Heart left ventricle (tissue), 16 donors: ENCODE results near the gene MPZL3. TPM values are rescaled to one million over a fixed set of nuclear protein-coding genes. Genes with fewer than 3 reads are reported as not detected.

Experiments used
- ATAC-seq, 4 donors: fragments of 200-7000 bp; cut with Tn5 transposase; one replicate each; pipeline ENCODE4 v1.9.1; 2020 to 2022; ENCODE audit warnings: moderate library complexity in 4 of 4, mild to moderate bottlenecking in 3 of 4, moderate number of reproducible peaks in 1 of 4
- DNase-seq, 5 donors: peaks; one replicate each; pipeline ENCODE4 v3.0.0-alpha.2; 2020
- H3K27ac ChIP-seq, 12 donors: fragments of 200-600 bp; sonication (generic) in 4 of 12; one replicate each; pipeline versions ENCODE4 v1.5.0 to v1.8.0; 2016 to 2022; ENCODE audit warnings: mild to moderate bottlenecking in 2 of 12
- H3K27me3 ChIP-seq, 9 donors: fragments of 200-600 bp; sonication (generic) in 2 of 9; one replicate each; pipeline versions ENCODE4 v1.5.1 to v1.8.0; 2016 to 2022; ENCODE audit warnings: mild to moderate bottlenecking in 3 of 9
- H3K36me3 ChIP-seq, 9 donors: fragments of 200-600 bp; sonication (generic) in 2 of 9; one replicate each; pipeline versions ENCODE4 v1.5.0 to v1.8.0; 2018 to 2022; ENCODE audit warnings: mild to moderate bottlenecking in 2 of 9
- H3K4me1 ChIP-seq, 12 donors: fragments of 200-600 bp; sonication (generic) in 4 of 12; one replicate each; pipeline versions ENCODE4 v1.5.0 to v1.8.0; 2016 to 2022; ENCODE audit warnings: mild to moderate bottlenecking in 3 of 12
- H3K4me3 ChIP-seq, 12 donors: fragments of 200-600 bp; sonication (generic) in 4 of 12; one replicate each; pipeline versions ENCODE4 v1.5.0 to v1.8.0; 2017 to 2022; ENCODE audit warnings: mild to moderate bottlenecking in 9 of 12, moderate library complexity in 4 of 12
- H3K9me3 ChIP-seq, 12 donors: fragments of 200-600 bp; sonication (generic) in 4 of 12; one replicate each; pipeline versions ENCODE4 v1.5.0 to v1.8.0; 2016 to 2022; ENCODE audit warnings: mild to moderate bottlenecking in 1 of 12
- POLR2A ChIP-seq, 2 donors: fragments of 450-650 bp; IDR thresholded peaks; one replicate each; pipeline ENCODE4 v1.6.1; 2017; ENCODE audit warnings: antibody characterized with exemption in 2 of 2, mild to moderate bottlenecking in 2 of 2, moderate library complexity in 2 of 2
- WGBS, 4 donors: extraction: QIAGEN DNeasy Blood & Tissue Kit in 2 of 4; methylation state at CpG; one replicate each; pipeline versions ENCODE4 v1.1.5 to v1.1.7; 2013 to 2018; 5-methylcytosine and 5-hydroxymethylcytosine counted together
- intact Hi-C, 10 donors: fragments of 100-400 bp; cut with DNase I; formaldehyde crosslinking; loops; one replicate each; pipeline versions ENCODE4 v1.11.1 to v1.14.2; 2022
- polyA plus RNA-seq, 2 donors: library from polyadenylated mRNA; stranded (reverse); fragments of 200-250 nt; gene quantifications; one replicate each; pipeline ENCODE4 v1.2.3, GENCODE V29; 2013
- total RNA-seq, 9 donors: library from RNA; depleted of rRNA in 2 of 9; stranded (reverse); fragments of >200 nt in 2 of 9; fragmentation: NEBNext Ultra II Directional in 3 of 9; extraction: Animal tissue kit (Norgen Biotek cat#: 25700) in 3 of 9; gene quantifications; one replicate each; pipeline versions ENCODE4 v1.1.0 to v1.2.4, GENCODE V29; 2016 to 2023
- TF ChIP-seq, protein P1 (sequence below), 12 donors: fragments of 200-600 bp; sonication (generic) in 4 of 12; IDR thresholded peaks; one replicate each; pipeline versions ENCODE4 v1.5.0 to v1.8.0; 2018 to 2022; ENCODE audit warnings: antibody characterized with exemption in 12 of 12, mild to moderate bottlenecking in 5 of 12
- donor health status: ischemic (EF 13 %, LVEDD 7.1; RV severe dilation, severe dysfunction).
- donor health status: healthy with polysubstance abuse.
- donor health status: DM: no; HTN: yes; CAD: no.
- donor health status: DM: no; HTN: no; CAD: no.
- donor health status: ischemic (EF 25% LVEDD 6.9; RV normal size, moderate dysfunction).
- donor health status: ischemic (EF 25% LVEDD 5.7; RV mildly dilated, moderate dysfunction).
- donor health status: healthy.
- donor health status: DM: yes; HTN: yes; CAD: no.
- donor health status: ischemic (EF 35%, LVEDD 5.7; RV mildly dilated, moderate dysfunction).
- donor health status: nonischemic (EF 11% LVEDD 7.7; RV severe dilation, severe dysfunction).
- donor health status: DM: yes; HTN: yes; CAD: no.
- donor health status: PGD.
- donor health status: ischemic (EF 29% LVEDD 5.4; RV normal size, mild dysfunction).
- donor health status: nonischemic (EF 23%, LVEDD 6.1; RV moderate dilation, normal function).

The MPZL3 gene
- total and polyA plus RNA-seq, 11 donors, result 1.3 to 6.2 (median 3.3) TPM

- Histone ChIP-seq H3K4me3 (no peak overlapping the region), H3K9me3 (no peaks in the 10 kb centered on the region), H3K4me1 (peaks cover 0 to 16% (median 0%) of the 10 kb centered on the region in 12 donors), H3K27ac (peak overlapping the region in 1 of 12 donors; percentile 50), H3K27me3 (peaks cover 0 to 4% (median 0%) of the 10 kb centered on the region in 9 donors), H3K36me3 (no peaks in the 10 kb centered on the region)
- TF ChIP-seq, protein P1, sequence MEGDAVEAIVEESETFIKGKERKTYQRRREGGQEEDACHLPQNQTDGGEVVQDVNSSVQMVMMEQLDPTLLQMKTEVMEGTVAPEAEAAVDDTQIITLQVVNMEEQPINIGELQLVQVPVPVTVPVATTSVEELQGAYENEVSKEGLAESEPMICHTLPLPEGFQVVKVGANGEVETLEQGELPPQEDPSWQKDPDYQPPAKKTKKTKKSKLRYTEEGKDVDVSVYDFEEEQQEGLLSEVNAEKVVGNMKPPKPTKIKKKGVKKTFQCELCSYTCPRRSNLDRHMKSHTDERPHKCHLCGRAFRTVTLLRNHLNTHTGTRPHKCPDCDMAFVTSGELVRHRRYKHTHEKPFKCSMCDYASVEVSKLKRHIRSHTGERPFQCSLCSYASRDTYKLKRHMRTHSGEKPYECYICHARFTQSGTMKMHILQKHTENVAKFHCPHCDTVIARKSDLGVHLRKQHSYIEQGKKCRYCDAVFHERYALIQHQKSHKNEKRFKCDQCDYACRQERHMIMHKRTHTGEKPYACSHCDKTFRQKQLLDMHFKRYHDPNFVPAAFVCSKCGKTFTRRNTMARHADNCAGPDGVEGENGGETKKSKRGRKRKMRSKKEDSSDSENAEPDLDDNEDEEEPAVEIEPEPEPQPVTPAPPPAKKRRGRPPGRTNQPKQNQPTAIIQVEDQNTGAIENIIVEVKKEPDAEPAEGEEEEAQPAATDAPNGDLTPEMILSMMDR (IDR thresholded peaks at IDR 0.05), result no peak
- TF ChIP-seq POLR2A (IDR thresholded peaks at IDR 0.05), result no peak
- 85 to 100% (median 93%) methylated on average over 1 of the region's 1 CpG for WGBS, 4 donors
- no peak for ATAC-seq
- intact Hi-C loops, result no loop called here
- no peak for DNase-seq
Measured at GRCh38 chr11:118276422-118276821, 24.3 kb upstream of the MPZL3 start.

DNA sequence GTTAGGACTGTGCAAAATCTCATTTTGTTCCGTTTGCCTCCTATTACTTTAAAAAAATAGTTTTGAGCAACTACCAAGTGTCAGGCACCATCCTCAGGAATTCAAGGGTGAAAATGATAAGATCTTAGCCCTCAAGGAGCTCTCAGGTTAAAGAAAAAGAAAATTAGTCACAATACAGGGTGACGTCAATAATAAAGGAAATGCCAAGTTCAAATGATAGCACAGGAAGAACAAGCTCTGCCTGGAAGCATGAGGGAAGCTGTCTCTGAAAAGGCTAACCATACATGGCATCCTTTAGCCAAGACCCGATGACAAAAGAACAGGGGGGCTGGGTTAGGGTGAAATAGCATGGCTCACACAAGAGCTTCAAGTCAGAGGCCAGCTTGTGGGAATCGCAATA, 23.0 kb upstream of the MPZL3 start:
- Histone ChIP-seq H3K27me3 (peaks cover 0 to 4% (median 0%) of the 10 kb centered on the region in 9 donors), H3K9me3 (no peaks in the 10 kb centered on the region), H3K4me3 (no peak overlapping the region), H3K36me3 (no peaks in the 10 kb centered on the region), H3K27ac (peak overlapping the region in 6 of 12 donors; percentile 5 to 81 (median 24)), H3K4me1 (peaks cover 0 to 16% (median 0%) of the 10 kb centered on the region in 12 donors)
- DNase-seq (no peak), ATAC-seq (peak in 3 of 4 donors; percentile 22 to 87 (median 64))
- WGBS, 4 donors, result 43 to 63% (median 53%) methylated on average over 4 of the region's 4 CpGs
- intact Hi-C loops, result no loop called here
- no peak for TF ChIP-seq POLR2A (IDR thresholded peaks at IDR 0.05)
- TF ChIP-seq, protein P1 (IDR thresholded peaks at IDR 0.05), result no peak

DNA sequence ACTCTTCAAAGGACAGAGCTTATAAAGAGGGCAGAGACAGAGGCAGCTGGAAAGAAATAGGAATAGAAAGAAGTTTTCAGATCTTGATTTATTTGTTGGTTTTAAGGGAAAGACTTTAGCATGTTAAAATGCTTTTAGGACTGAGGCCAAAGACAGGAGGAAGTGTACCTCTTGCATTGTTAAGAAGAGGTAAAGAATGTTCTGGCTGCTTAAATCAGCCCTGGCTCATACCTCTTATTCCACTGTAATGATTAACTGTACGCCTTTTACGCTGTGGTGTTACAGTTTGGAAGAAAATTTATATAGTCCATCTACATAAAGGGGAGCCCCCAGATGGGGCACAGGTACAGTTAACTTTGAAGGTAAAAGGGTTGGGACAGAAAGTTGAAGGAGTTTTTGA, 22.0 kb upstream of the MPZL3 start:
- Histone ChIP-seq H3K27ac (peak overlapping the region in 1 of 12 donors; percentile 56), H3K4me1 (peaks cover 0 to 16% (median 0%) of the 10 kb centered on the region in 12 donors), H3K27me3 (peaks cover 0 to 4% (median 0%) of the 10 kb centered on the region in 9 donors), H3K36me3 (no peaks in the 10 kb centered on the region), H3K4me3 (no peak overlapping the region), H3K9me3 (no peaks in the 10 kb centered on the region)
- intact Hi-C loops, result no loop called here
- DNase-seq (no peak), ATAC-seq (no peak)
- no peak for TF ChIP-seq POLR2A (IDR thresholded peaks at IDR 0.05)
- TF ChIP-seq, protein P1 (IDR thresholded peaks at IDR 0.05), result no peak
- 93 to 96% (median 95%) methylated on average over 2 of the region's 2 CpGs for WGBS, 4 donors

GRCh38 chr11:118272001-118272400, 19.8 kb upstream of the MPZL3 start:
- Histone ChIP-seq H3K36me3 (no peaks in the 10 kb centered on the region), H3K4me3 (no peak overlapping the region), H3K27me3 (peaks cover 0 to 4% (median 0%) of the 10 kb centered on the region in 9 donors), H3K9me3 (no peaks in the 10 kb centered on the region), H3K27ac (no peak overlapping the region), H3K4me1 (peaks cover 0 to 6% (median 0%) of the 10 kb centered on the region in 12 donors)
- intact Hi-C loops, result no loop called here
- WGBS, 4 donors, result 64 to 76% (median 73%) methylated on average over 2 of the region's 2 CpGs
- DNase-seq, result no peak
- no peak for TF ChIP-seq POLR2A (IDR thresholded peaks at IDR 0.05)
- TF ChIP-seq, protein P1 (IDR thresholded peaks at IDR 0.05), result no peak
- no peak for ATAC-seq
